Measurements from ENCODE around the gene ANKHD1.
"Not testable (repeated sequence)": the region's sequence is repeated elsewhere in the genome, so short reads cannot be mapped to it uniquely, and the experiment has no call there.

The ANKHD1 gene

DNA sequence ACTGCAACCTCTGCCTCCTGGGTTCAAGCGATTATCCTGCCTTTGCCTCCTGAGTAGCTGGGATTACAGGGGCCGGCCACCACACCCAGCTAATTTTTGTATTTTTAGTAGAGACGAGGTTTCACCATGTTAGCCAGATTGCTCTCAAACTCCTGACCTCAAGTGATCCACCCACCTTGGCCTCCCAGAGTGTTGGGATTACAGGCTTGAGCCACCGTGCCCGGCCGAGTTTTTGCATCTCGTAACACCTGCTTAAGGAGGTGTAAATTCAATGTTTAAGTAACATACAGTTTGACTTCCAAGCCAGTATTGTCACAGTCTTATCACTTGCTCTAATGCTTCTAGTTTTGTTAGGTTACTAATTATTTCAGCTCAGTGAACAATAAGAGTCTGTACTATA, 19.7 kb downstream of the ANKHD1 start:
- not testable (repeated sequence) for DNase-seq (ENCODE audit: low read depth)

DNA sequence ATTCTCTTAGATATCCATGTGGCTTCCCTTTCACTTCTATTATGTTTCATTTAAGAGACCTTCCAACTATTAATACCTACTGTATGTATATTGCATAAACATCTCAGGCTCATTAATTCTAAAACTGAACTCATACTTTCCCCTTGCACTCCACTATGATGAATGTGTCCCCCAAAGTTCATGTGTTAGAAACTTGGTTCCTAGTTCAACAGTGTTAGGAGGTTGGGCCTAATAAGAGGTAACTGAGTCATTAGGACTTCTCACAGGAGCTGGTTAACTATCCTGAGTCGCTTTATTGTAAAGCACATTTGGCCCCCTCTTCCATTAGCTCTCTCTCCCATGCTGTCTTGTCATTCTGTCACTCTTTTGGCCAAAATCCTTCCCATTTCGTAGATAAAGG, 22.0 kb downstream of the ANKHD1 start:
- DNase-seq (ENCODE audit: low read depth): no peak

- DNase-seq (ENCODE audit: low read depth): no peak
Observed at GRCh38 chr5:140424135-140424534, 22.5 kb downstream of the ANKHD1 start.

GRCh38 chr5:140427726-140428125, 26.1 kb downstream of the ANKHD1 start:
- DNase-seq (ENCODE audit: low read depth): not testable (repeated sequence)

DNA sequence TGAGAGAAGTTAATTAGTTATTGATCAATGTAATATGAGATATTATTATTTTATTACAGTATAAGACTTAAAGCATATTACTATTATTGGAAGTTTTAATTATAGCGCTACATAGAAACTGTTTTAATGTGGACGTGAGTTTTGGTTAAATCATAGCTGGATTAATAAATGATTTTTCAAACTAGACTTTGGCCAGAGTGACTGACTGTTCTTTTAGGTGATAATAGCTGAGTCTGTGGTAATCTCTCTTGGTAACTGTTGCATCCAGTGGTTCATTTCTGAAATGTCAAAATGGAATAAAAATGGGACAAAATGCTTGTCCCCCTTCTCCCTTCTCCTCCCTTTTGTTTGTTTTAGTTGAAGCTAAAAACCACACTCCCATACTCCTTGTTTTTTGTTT, 28.1 kb downstream of the ANKHD1 start:
- DNase-seq (ENCODE audit: low read depth): no peak

DNA sequence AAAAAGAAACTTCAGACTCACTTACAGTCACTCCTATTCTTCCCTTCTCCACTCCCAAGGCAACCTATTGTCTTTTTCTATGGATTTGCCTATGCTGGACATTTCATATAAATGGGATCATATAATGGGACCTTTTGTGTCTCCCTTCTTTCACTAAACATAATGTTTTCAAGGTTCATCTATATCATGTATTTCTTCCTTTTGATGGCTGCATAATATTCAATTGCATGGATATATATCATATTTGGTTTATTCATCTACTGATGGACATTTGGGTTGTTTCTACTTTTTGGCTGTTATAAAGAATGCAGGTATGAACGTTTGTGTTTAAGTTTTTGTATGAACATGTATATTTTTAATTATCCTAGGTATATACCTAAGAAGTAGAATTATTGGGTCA, 30.6 kb downstream of the ANKHD1 start:
- DNase-seq (ENCODE audit: low read depth): no peak

- no peak for DNase-seq (ENCODE audit: low read depth)
Observed at GRCh38 chr5:140432916-140433315, 31.3 kb downstream of the ANKHD1 start.

GRCh38 chr5:140457368-140457767, 55.7 kb downstream of the ANKHD1 start:
- DNase-seq (ENCODE audit: low read depth): not testable (repeated sequence)

- no peak for DNase-seq (ENCODE audit: low read depth)
Observed at GRCh38 chr5:140466981-140467742, 65.5 kb downstream of the ANKHD1 start.

GRCh38 chr5:140468188-140468587, 66.6 kb downstream of the ANKHD1 start:
- DNase-seq (ENCODE audit: low read depth): no peak

DNA sequence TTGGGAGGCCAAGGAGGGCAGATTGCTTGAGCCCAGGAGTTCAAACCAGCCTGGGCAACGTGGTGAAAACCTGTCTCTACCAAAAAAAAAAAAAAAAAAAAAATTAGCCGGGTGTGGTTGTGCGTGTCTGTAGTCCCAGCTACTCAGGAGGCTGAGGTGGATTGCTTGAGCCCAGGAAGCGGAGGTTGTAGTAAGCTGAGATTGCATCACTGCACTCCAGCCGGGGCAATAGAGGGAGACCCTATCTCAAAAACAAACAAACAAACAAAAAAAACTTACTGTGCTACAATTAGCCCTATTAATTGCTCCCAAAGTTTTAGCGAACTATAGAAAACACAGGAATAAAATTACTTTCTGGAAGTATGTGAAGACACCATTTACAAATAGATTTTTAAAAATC, 67.6 kb downstream of the ANKHD1 start:
- no peak for DNase-seq (ENCODE audit: low read depth)

- DNase-seq (ENCODE audit: low read depth): no peak
Observed at GRCh38 chr5:140480310-140481014, 78.8 kb downstream of the ANKHD1 start.

GRCh38 chr5:140481758-140482157, 80.1 kb downstream of the ANKHD1 start:
- no peak for DNase-seq (ENCODE audit: low read depth)

GRCh38 chr5:140483055-140483454, 81.4 kb downstream of the ANKHD1 start:
- no peak for DNase-seq (ENCODE audit: low read depth)

DNA sequence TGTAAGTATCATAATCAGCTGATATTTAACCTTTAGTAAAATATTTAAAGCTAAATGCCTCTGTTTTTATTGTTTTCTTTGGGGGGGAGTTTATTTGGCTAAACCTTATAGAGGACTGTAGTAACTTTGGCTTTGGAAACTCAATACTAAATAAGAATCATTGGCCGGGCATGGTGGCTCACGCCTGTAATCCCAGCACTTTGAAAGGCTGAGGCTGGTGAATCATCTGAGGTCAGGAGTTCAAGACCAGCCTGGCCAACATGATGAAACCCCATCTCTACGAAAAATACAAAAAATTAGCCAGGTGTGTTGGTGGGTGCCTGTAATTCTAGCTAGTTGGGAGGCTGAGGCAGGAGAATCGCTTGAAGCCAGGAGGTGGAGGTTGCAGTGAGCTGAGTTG, 86.5 kb downstream of the ANKHD1 start:
- DNase-seq (ENCODE audit: low read depth): not testable (repeated sequence)

DNA sequence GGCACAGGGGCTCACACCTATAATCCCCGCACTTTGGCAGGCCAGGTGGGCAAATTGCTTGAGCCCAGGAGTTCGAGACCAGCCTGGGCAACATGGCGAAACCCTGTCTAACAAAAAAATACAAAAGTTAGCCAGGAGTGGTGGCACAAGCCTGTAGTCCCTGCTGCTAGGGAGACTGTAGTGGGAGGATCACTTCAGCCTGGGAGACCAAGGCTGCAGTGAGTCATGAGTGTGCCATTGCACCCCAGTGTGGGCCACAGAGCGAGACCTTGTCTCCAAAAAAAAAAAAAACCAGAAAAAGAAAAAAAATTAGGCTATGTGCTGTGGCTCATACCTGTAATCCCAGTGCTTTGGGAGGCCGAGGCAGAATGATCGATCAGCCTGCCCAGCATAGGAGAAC, 87.3 kb downstream of the ANKHD1 start:
- DNase-seq (ENCODE audit: low read depth): no peak

DNA sequence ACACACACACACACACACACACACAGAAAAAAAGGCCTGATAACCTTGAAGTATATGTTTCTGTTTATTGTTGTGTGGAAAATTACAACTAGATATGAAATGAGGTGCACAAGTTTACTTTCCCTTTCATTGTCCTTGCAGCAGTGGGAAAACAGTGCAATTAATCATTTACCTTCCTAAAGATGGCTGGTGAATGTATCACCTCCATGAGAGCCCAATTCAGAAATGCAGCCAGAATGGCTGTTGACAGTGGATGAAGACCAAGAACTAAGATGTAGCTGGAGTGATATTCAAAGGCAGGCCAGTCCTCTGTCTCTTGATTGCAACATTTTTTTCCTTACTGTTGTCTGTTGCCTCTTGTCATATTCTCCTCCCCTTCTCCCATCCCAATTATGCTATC, 96.3 kb downstream of the ANKHD1 start:
- no peak for DNase-seq (ENCODE audit: low read depth)

DNA sequence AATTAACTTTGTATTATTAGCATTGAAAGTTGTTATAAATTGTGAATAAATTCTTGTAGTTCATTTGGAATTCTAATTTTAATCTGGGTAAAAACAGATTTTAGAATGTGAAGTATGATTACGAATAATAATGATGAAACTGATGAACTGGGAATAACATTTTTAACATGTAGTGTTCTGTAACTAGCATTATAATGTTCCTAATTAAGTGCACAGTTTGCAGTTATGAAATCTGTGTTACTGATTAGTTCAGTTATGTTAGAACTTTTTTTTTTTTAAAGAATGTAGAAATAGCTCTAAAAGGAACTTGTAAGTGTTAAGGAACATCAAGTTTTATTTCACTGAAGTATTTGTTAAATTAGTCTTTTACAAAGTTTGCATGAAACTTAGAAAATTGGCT, 97.0 kb downstream of the ANKHD1 start:
- DNase-seq (ENCODE audit: low read depth): no peak

- DNase-seq (ENCODE audit: low read depth): no peak
Observed at GRCh38 chr5:140502834-140503233, 101.2 kb downstream of the ANKHD1 start.

DNA sequence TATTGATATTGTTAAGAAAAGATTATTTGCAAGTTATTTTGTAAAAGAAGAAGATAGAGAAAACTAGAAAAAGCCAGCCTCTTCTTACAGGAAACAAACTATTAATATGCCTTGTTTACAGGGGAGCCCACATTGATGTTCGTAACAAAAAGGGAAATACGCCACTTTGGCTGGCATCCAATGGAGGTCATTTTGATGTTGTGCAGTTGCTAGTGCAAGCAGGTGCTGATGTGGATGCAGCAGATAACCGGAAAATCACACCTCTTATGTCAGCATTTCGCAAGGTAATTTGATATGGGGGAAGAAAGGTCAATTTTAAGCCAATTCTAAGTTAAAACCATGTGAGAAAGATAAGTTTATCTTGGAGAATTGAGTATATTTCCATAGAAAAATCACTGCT, 108.3 kb downstream of the ANKHD1 start:
- no peak for DNase-seq (ENCODE audit: low read depth)

GRCh38 chr5:140513124-140513523, 111.5 kb downstream of the ANKHD1 start:
- no peak for DNase-seq (ENCODE audit: low read depth)

DNA sequence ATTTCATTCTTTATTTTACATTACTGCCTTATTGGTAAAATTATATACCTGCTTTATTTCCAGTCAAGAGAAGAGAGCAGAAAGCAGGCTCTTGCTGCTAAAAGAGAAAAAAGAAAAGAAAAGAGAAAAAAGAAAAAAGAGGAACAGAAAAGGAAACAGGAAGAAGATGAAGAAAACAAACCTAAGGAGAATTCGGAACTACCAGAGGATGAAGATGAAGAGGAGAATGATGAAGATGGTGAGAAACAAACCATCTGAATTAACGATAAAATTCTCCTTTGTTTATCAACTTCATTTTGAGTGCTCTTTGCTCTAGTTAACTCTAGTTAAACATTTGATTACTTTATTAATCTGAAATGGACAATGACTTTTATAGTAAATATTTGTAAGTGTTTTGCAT, 122.4 kb downstream of the ANKHD1 start:
- DNase-seq (ENCODE audit: low read depth): no peak

GRCh38 chr5:140540227-140540626, 138.6 kb downstream of the ANKHD1 start:
- DNase-seq (ENCODE audit: low read depth): no peak

DNA sequence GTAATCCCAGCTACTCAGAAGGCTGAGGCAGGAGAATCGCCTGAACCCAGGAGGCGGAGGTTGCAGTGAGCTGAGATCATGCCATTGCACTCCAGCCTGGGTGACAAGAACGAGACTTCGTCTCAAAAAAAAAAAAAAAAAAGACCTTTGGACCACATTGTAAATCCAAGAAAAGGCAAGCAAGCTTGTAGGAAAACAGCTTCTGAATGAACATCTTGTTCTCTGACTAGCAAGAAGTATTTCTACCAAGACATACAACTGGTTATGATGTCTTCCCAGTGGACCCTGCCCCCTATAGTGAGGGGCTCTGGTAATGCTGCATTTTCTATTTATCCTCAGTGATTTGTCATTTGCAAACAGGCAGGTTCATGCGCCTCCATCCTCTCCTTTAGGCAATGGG, 141.3 kb downstream of the ANKHD1 start:
- no peak for DNase-seq (ENCODE audit: low read depth)
